ENCODE results near the gene SPATA3. TPM values are rescaled to one million over a fixed set of nuclear protein-coding genes. Genes with fewer than 3 reads are reported as not detected.
"Not testable (repeated sequence)": the region's sequence is repeated elsewhere in the genome, so short reads cannot be mapped to it uniquely, and the experiment has no call there.

Gene SPATA3
- polyA plus RNA-seq, 1 donor (not counting 4 experiments of a cell fraction or from before 2014, with no cell fraction given): not detected

- no peak for FAIRE-seq
- no peak overlapping the region for H2AFZ ChIP-seq (ENCODE audit: control insufficient read depth, low read length)
- dilution Hi-C loops (cut with MboI; ENCODE audit: extremely low pct_ligation_motif_present, low sequenced_read_pairs): no loop called here
These were observed 31.7 kb upstream of the SPATA3 start for GRCh38 chr2:230964136-230964730.

GRCh38 chr2:230967113-230967512, 28.8 kb upstream of the SPATA3 start:
- H4K20me1 ChIP-seq (ENCODE audit: control insufficient read depth, extremely low read depth, insufficient read depth, low read length): no peaks in the 10 kb centered on the region
- H2AFZ ChIP-seq (ENCODE audit: control insufficient read depth, low read length): no peak overlapping the region
- dilution Hi-C loops (cut with MboI; ENCODE audit: extremely low pct_ligation_motif_present, low sequenced_read_pairs): no loop called here
- FAIRE-seq (no peak), DNase-seq (ENCODE audit: low read depth, low spot score) (no peak)
- no peak overlapping the region for H3K4me3 ChIP-seq (ENCODE audit: control insufficient read depth in 2 of 3, extremely low read depth in 1 of 3, insufficient read depth in 2 of 3, low read depth in 1 of 3, low read length in 3 of 3)
- H3K79me2 ChIP-seq (ENCODE audit: control insufficient read depth, insufficient read depth, low read length): no peaks in the 10 kb centered on the region
- H3K9ac ChIP-seq (ENCODE audit: control insufficient read depth, extremely low read depth, insufficient read depth, low read length): no peak overlapping the region
- H3K27me3 ChIP-seq (ENCODE audit: control insufficient read depth, extremely low read depth, insufficient read depth, low read length): peaks cover 4% of the 10 kb centered on the region
- TF ChIP-seq EZH2 (IDR thresholded peaks at IDR 0.05; ENCODE audit: low read length) (no peak), CTCF (optimal IDR thresholded peaks at IDR 0.05 in 1 of 3, IDR thresholded peaks at IDR 0.05 in 1 of 3, conservative IDR thresholded peaks at IDR 0.05 in 1 of 3; ENCODE audit: extremely low read depth in 1 of 3, insufficient read depth in 2 of 3, low read length in 3 of 3) (no peak)
- H3K4me1 ChIP-seq (ENCODE audit: control insufficient read depth, extremely low read depth, insufficient read depth, low read length): no peaks in the 10 kb centered on the region
- H3K36me3 ChIP-seq (ENCODE audit: control insufficient read depth in 2 of 2, extremely low read depth in 1 of 2, insufficient read depth in 2 of 2, low read length in 2 of 2): no peaks in the 10 kb centered on the region
- no peak overlapping the region for H3K27ac ChIP-seq (ENCODE audit: control insufficient read depth, insufficient read depth, low read length)
- no peaks in the 10 kb centered on the region for H3K9me1 ChIP-seq (ENCODE audit: control insufficient read depth, extremely low read depth, insufficient read depth, low read length)
- no peak overlapping the region for H3K4me2 ChIP-seq (ENCODE audit: control insufficient read depth, extremely low read depth, insufficient read depth, low read depth, low read length)
- no peaks in the 10 kb centered on the region for H3K9me3 ChIP-seq (ENCODE audit: control insufficient read depth, low read depth, low read length)

More at GRCh38 chr2:230964136-230964730, 31.7 kb upstream of the SPATA3 start:
- H3K27me3 ChIP-seq (ENCODE audit: control insufficient read depth, extremely low read depth, insufficient read depth, low read length): peaks cover 4% of the 10 kb centered on the region
- no peaks in the 10 kb centered on the region for H3K9me3 ChIP-seq (ENCODE audit: control insufficient read depth, low read depth, low read length)
- H3K9ac ChIP-seq (ENCODE audit: control insufficient read depth, extremely low read depth, insufficient read depth, low read length): no peak overlapping the region
- no peak overlapping the region for H3K4me3 ChIP-seq (ENCODE audit: control insufficient read depth in 2 of 3, extremely low read depth in 1 of 3, insufficient read depth in 2 of 3, low read depth in 1 of 3, low read length in 3 of 3)
- TF ChIP-seq CTCF (optimal IDR thresholded peaks at IDR 0.05 in 1 of 3, IDR thresholded peaks at IDR 0.05 in 1 of 3, conservative IDR thresholded peaks at IDR 0.05 in 1 of 3; ENCODE audit: extremely low read depth in 1 of 3, insufficient read depth in 2 of 3, low read length in 3 of 3) (no peak), EZH2 (IDR thresholded peaks at IDR 0.05; ENCODE audit: low read length) (no peak)
- no peaks in the 10 kb centered on the region for H4K20me1 ChIP-seq (ENCODE audit: control insufficient read depth, extremely low read depth, insufficient read depth, low read length)
- H3K79me2 ChIP-seq (ENCODE audit: control insufficient read depth, insufficient read depth, low read length): no peaks in the 10 kb centered on the region
- no peaks in the 10 kb centered on the region for H3K9me1 ChIP-seq (ENCODE audit: control insufficient read depth, extremely low read depth, insufficient read depth, low read length)
- no peaks in the 10 kb centered on the region for H3K4me1 ChIP-seq (ENCODE audit: control insufficient read depth, extremely low read depth, insufficient read depth, low read length)
- no peaks in the 10 kb centered on the region for H3K36me3 ChIP-seq (ENCODE audit: control insufficient read depth in 2 of 2, extremely low read depth in 1 of 2, insufficient read depth in 2 of 2, low read length in 2 of 2)
- H3K27ac ChIP-seq (ENCODE audit: control insufficient read depth, insufficient read depth, low read length): no peak overlapping the region
- DNase-seq (ENCODE audit: low read depth, low spot score): no peak
- H3K4me2 ChIP-seq (ENCODE audit: control insufficient read depth, extremely low read depth, insufficient read depth, low read depth, low read length): no peak overlapping the region

GRCh38 chr2:230968314-230968713, 27.6 kb upstream of the SPATA3 start:
- H3K9me1 ChIP-seq (ENCODE audit: control insufficient read depth, extremely low read depth, insufficient read depth, low read length); H3K4me1 ChIP-seq (ENCODE audit: control insufficient read depth, extremely low read depth, insufficient read depth, low read length); DNase-seq (ENCODE audit: low read depth, low spot score); H3K79me2 ChIP-seq (ENCODE audit: control insufficient read depth, insufficient read depth, low read length); dilution Hi-C loops (cut with MboI; ENCODE audit: extremely low pct_ligation_motif_present, low sequenced_read_pairs); H4K20me1 ChIP-seq (ENCODE audit: control insufficient read depth, extremely low read depth, insufficient read depth, low read length); H3K27ac ChIP-seq (ENCODE audit: control insufficient read depth, insufficient read depth, low read length); H3K9ac ChIP-seq (ENCODE audit: control insufficient read depth, extremely low read depth, insufficient read depth, low read length); FAIRE-seq; H3K9me3 ChIP-seq (ENCODE audit: control insufficient read depth, low read depth, low read length); H2AFZ ChIP-seq (ENCODE audit: control insufficient read depth, low read length); H3K36me3 ChIP-seq (ENCODE audit: control insufficient read depth in 2 of 2, extremely low read depth in 1 of 2, insufficient read depth in 2 of 2, low read length in 2 of 2); H3K4me2 ChIP-seq (ENCODE audit: control insufficient read depth, extremely low read depth, insufficient read depth, low read depth, low read length); H3K27me3 ChIP-seq (ENCODE audit: control insufficient read depth, extremely low read depth, insufficient read depth, low read length); H3K4me3 ChIP-seq (ENCODE audit: control insufficient read depth in 2 of 3, extremely low read depth in 1 of 3, insufficient read depth in 2 of 3, low read depth in 1 of 3, low read length in 3 of 3): not testable (repeated sequence)

Measured in keratinocyte (primary cell).